ENCODE results near the gene KIAA1210.

Gene KIAA1210

DNA sequence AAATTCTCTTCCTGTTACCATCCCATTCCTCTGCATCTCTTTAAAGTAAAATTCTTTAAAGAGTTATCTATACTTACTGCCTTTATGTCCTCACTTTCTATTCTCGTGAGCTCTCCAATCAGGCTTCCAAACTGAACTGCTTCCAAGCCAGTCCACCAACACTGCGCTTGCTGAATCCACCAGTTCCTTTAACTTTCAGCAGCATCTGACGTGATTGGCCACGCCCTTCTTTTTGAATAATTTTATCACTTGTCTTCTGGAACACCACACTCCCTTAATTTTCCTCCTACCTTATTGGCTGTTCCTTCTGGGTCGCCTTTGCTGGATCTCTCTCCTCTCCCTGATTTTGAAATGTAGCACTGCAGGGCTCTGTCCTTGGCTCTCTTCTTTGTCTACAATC is at the start of gene KIAA1210:
Gene KIAA1210, minus strand, starts transcription at position 163 of the 400 bp plus-strand sequence. CDS start 4,170 bp downstream, outside the sequence.
- no peak for DNase-seq (ENCODE audit: low read depth in 2 of 2)

DNA sequence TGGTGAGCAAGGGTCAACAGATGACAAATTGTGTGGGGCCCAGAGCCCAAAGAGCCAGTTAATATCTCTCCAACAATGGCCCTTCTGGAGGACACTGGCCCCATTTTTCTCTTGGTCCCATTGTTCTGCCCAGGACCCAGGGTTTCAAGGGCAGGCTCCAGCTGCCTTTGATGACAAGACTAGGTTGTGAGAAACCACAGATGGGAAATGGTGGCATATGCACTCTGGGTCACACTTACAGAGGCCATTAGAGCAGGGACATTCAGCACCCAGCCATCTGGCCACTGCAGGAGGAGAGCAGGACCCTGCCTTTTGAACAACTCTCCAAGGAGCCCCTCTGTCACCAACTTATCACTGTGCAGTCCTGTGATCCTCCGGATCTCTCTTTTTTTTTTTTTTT is 49.7 kb upstream of the KIAA1210 start:
- DNase-seq (ENCODE audit: low read depth in 2 of 2), result no peak

DNA sequence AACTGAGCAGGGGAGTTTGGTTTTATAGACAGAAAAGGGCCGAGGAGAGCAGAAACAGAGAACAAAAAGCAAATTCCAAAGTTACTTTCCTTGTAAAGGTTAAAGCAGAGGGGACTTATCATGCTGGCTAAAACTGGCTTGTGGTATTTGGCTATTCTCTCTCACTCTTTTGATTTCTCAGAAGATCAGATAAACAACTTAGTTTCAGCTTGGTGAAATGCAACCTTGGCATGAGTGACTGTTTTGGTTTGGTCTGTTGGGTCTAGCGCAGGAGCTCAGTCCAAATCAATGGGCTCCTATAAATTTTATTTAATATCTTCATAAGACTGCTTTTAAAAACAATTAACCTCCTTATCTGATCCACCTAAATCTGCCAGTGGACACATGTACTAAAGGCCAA is 47.3 kb upstream of the KIAA1210 start:
- DNase-seq (ENCODE audit: low read depth in 2 of 2), result no peak

DNA sequence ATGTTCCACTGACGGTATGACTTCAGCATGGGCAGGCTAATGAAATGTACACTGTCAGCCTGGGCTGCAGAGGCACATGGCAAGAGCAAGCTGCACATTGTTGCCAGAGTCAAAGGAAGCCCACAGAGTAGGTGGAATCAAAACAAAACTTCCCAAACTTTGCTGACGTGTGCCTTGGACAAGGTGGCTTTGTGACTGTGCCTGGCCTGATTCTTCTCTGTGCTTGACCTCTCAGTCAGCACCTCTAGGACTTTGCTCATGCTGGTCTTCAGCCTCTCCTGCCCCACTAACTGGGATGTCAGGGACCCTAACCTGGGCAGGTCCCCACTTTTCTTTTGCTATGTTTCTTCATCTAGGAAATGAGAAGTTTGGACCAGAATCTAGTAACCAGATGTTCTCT is 40.5 kb upstream of the KIAA1210 start:
- DNase-seq (ENCODE audit: low read depth in 2 of 2), result no peak

DNA sequence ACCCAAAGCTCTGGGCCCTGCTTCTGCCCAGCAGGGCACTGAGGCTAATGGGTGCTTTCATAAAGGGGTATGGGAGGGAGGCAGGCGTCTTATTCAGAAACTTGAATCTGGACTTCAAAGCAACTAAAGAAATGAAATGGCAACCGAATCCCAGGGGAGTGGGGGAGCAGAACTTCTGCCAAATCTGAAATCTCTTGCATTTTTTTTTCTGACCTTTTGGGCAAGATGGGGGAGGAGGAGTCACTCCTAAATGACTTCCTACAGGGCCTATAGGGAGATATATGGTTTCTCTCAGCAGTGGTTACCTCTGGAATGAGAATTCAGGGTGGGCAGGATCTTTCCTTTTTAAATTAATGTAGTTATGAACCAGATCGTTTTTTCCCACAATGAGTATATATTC is 30.6 kb upstream of the KIAA1210 start:
- no peak for DNase-seq (ENCODE audit: low read depth in 2 of 2)

DNA sequence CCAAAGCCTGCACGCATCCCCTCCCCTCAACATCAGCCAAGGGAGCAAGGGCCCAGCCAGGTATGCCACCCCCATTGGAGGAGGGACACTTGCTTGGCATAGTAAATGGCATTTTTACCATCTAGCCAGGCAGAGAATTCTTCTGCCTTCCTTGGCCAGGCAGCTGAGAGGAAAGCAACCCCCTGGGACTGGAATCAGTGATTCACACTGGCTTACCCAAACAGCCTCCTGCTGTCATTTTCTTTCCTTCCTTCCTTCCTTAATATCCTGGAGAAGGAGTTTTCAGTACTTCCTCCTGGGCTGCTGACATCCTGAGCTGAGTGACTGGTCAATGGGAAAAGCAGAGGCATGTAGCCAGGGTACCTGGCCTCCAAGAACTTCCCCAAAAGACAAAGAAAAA is 28.6 kb upstream of the KIAA1210 start:
- DNase-seq (ENCODE audit: low read depth in 2 of 2), result no peak

DNA sequence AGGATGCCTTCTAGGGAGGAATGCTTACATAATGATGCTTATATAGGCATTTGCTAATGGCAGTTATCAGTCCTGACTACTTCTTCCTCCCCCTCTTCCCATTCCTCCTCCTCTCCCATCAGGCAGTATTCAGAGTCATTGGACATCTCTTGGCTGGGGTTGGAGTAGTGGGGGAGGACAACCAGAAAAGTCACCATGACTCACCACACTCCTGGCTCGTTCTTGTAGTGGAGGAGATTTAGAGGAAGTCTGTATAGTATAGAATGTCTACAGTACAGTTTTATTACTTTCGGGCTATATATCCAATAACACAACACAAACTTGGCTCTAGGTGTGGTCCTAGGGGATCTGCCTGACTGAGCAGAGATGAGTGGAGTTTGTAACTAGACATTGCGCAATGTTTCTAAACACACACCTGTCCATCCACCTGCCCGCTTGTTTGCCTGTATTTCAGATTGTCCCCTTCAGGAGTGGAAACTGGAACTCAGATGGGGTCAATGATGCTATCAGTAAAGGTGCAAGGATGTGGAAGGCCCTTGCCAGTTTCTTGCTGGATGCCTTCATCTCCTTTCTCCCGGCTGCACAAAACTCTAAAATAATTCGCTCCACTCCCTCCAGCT is 27.9 kb upstream of the KIAA1210 start:
- DNase-seq (ENCODE audit: low read depth in 2 of 2), result peak; percentile 56 to 61

DNA sequence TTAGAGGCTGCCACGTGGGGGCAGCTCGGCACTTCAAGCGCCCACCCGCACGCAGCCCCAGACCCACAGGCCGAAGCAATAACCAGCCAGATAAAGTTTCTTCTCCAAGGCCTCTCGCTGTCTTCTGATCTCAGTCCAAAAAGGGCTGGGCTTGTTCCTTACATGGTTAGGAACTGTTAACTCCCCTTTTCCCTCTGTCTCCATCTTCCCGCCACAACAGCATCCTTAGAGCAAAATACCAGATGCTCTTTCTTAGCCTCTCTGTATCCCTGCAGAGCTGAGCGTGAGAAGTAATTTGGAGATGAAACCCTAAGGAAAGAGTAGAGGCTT is 23.4 kb upstream of the KIAA1210 start:
- no peak for DNase-seq (ENCODE audit: low read depth in 2 of 2)

DNA sequence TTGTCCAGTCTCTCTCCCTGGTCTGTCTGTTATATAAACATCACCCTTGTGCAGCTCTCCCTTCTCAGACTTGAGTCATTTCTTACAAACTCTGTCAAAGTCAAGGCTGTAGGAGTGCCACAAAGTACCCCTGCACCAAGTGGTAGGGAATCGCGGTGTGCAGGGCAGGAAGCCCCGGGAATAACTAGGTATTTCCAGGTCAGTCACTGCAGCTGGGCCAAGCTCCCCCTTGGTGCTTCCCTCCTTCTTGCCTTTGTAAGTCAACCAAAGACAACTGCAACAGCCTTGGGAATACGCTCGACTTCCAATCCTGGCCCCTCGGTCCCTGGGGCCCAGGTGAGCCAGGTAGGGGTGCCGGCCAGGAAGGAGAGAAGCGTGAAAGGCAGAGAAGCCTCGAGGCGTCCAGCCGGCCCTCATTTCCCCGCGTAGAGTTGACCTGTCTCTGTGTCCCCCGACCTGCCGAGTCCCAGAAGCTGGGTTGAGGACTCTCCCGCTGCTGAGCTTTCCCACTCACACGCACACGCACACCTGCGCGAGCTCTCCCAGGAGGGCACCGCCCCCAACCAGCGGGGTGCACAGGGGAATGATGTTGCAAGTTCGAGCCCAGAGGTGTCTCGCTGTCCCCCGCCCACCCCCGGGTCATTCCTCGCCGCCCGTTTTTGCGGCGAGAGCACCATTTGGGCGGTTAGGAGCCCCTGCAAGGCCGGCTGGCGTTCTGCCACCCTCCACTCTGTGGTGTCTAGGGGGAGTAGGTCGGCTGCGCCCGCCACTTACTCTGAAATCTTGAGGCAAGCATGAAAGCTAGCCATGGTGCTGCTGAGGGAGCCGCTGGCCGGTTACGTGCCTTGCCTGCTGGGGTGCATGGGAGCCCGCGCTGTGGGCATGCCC is 22.8 kb upstream of the KIAA1210 start:
- no peak for DNase-seq (ENCODE audit: low read depth in 2 of 2)

DNA sequence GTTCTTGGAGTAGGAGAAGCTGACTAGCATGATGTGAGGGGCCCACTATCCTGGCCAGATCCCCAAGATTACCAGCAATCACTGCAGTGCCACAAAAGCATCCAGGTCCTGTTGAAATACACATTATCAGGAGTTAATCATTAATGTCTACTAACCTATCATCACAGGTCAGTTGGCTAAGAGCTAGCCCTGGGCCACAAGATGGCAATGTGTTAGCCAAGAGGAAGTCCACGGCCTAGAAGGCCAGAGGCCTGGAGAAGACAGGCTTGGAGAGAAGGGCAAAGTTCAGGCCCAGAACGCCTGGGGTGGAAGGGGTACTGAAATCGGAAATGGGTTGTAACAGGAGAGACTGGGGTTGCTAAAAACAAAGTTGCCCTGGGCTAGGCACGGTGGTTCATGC is 19.9 kb upstream of the KIAA1210 start:
- no peak for DNase-seq (ENCODE audit: low read depth in 2 of 2)

DNA sequence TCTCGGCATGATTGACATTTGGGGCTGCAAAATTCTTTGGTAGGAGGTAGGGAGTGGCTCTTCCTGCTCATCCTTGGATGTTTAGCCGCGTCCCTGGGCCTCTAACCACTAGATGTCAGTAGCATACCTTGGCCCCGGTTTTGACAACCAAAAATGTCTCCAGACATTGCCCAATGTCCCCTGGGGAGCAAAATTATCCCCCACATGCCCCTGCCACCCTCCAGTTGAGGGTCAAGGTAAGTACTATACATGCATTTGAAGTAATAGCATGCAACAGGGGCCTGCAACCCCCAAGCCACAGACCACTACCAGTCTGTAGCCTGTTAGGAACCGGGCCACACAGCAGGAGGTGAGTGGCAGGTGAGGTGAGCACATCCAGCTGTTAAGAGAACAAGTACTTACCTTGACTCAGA is 17.6 kb upstream of the KIAA1210 start:
- DNase-seq (ENCODE audit: low read depth in 2 of 2), result no peak

DNA sequence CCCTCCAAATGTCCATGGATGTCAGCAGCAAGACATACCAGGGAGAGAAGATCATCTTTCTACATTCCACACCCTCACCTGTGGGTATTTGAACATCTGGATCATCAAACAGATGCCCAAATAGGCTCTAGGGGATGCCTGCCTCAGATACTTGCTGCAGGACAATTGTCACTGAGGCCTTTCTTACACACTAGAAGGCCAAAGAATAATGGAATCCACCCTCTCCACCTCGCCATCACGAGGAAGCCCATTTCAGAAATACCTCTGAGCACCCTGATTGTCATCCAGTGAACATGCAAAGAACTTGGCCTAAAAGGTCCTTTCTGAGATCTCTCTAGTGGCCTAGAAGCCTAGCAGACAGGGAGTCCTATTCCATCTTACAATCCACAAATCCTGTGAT is 6.9 kb upstream of the KIAA1210 start:
- DNase-seq (ENCODE audit: low read depth in 2 of 2), result no peak

DNA sequence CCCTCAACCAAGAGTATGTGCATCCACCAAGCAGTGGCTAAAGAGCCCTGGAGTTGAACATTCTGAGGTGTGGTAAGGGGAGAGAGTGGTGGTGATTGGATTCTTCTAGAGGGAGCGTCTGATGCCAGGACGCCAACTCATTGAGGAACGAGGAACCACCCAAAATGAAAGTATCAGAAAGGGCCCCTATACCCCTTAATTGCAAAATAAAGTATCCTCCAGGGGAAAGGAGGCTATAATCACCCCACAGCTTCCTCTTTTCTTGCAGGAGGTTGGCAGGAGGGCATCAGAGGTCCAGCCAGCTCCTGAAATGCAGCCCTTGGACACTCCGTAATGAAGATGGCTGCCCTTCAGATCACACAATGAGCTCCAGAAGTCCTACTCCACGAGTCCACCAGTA is 5.3 kb upstream of the KIAA1210 start:
- DNase-seq (ENCODE audit: low read depth in 2 of 2), result no peak

DNA sequence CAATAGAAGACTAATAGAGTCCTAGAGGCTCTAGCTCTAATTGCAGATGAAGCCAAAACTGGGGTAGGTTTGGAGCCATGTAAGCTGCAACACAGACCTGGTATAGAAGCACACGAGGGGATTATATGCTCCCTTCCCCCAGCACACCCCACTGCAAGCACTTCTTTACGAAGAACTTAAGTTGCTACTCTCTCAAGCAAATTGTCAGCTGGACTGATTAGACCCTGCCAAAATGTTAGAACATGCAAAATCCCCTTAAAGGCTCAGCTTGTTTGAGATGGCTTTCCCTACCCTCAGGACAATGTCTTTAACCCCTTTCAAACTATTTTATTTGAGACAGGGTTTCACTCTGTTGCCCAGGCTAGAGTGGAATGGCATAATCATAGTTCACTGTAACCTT is 4.7 kb upstream of the KIAA1210 start:
- DNase-seq (ENCODE audit: low read depth in 2 of 2), result no peak

DNA sequence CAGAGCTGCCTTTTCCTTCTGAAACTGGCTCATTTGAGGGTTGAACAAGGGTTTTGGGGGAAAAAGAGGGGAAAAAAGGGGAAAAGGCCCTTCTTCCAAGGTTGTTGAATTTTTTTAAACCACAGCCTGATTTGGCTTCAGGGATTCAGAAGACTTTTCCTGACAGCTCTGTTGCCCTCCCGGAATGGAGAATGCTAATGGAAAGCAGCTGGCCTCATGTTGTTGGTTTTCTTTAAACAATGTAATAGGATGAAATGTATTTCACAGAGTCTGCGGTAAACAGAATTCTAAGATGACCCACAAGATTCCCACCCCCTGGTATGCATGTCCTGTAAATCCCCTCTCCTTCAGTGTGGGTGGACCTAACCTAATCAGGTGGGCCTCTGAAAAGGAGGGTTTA is 3.3 kb upstream of the KIAA1210 start:
- DNase-seq (ENCODE audit: low read depth in 2 of 2), result peak; percentile 34 to 36

DNA sequence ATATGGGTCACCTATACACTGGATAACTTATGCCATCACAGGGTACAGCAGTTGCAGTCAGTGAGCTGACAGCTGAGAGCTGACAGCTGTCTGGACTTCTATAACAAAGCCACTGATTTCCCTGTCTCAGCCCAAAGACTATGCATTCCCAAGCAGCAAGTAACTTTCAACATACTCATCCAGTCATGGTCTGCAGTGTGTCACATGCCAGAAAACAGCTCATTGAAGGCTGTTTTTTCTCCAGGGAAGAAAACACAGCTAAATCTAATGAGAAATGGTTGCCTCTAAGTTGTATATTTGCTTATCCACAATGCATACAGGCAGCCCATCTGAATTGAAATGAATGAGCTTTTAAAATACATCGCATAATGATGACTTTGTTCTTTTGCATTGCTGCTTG is 6.3 kb downstream of the KIAA1210 start:
- DNase-seq (ENCODE audit: low read depth in 2 of 2), result no peak

DNA sequence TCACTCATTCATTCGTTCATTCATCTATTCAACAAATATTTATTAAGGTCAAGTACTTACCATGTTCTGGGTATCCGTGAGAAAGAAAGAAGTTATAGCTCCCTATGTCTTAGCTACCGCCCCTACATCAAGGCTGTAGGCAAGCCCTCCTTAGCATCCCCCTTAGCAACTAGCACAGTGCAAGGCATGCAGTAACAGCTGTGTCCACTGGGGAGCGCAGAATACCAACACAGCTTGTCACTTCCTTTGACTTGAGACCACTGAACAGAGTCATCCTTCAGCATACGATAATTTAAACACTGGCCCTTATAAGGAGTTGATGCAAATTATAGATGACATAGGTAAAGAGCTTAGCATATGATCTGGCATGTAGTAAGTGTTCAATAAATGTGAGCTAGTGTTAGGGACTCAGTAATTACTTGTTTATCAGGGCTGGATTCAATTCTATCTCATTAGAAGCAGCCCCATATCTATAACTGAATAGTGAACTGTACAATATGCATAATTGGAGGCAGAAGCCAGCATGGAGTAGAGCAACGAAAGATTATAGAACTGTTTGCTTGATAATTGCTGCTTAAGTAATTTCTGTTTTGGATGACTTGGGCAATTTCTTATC is 8.7 kb downstream of the KIAA1210 start:
- DNase-seq (ENCODE audit: low read depth in 2 of 2), result no peak

DNA sequence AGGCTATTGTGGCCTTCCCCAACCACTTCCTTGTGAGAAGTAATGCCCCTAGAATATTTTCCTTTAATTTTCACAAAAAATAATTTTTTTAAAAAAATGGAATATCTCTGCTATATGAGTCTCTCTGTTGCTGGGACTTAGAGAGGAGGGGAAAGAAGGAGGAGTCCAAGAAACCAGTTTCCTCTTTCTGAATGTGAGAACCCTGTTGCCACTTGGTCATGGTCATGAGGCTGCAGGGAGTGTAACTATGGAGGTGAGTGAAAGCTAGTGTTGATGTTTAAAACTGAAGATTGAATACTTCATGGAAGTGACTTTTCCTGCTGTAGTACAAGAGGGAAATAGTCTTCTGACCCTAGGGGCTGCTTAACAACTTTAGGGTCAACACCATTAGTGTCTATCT is 20.4 kb downstream of the KIAA1210 start:
- DNase-seq (ENCODE audit: low read depth in 2 of 2), result no peak

DNA sequence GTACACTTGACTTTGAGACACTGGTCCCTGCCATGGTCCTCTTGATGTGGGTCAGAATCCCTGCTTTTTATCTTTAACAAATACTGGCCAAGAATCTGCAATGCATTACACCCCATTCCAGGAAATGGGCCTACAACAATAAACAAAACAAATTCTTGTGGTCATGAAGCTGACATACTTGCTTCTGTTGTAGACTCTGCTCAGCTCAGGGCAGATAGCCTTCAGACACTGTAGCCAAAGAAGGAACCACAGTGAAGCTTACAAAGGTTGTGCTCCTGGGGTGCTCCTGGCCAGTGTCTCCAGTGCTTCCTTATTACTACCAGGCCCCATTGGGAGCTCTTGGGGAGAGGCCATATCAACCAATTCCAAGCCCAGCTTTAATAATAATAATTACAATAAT is 21.8 kb downstream of the KIAA1210 start:
- no peak for DNase-seq (ENCODE audit: low read depth in 2 of 2)

DNA sequence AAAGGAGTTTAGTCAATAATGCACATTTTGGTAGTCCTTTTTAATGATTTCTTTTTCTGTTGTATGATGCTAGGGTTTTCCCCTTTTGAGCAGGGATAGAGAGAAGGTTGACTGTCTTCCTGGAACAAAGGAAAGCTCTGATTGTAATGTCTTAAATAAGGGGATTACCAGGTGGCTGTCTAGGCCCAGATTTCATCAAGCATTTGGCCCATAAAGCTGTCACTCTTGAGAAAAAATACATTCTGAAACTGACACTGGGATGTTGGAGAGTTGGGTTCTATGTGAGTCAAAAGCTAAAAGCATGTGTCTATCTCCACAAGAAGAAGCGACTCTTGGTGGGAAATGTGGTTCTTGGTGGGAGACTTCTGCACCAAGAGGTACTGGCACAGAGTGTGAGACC is 26.4 kb downstream of the KIAA1210 start:
- DNase-seq (ENCODE audit: low read depth in 2 of 2), result no peak

DNA sequence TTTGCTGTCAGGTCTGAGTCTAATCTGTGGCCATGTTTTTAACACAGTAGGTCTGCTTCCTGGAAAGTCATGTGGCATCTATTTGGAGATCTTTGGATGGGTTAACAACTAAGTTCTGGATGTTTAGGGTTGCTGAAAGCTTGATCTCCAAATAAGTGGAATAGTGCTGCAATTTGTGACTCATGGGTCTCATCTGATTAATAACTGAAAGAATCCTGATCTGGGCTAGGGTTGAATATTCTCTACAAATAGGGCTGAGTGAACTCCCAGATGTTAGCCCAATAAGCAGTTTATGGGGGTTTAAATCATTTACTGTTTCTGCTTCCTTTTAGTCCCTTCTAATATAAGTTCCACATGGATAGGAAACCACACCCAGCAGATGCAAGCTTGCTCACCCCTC is 31.7 kb downstream of the KIAA1210 start:
- no peak for DNase-seq (ENCODE audit: low read depth in 2 of 2)

DNA sequence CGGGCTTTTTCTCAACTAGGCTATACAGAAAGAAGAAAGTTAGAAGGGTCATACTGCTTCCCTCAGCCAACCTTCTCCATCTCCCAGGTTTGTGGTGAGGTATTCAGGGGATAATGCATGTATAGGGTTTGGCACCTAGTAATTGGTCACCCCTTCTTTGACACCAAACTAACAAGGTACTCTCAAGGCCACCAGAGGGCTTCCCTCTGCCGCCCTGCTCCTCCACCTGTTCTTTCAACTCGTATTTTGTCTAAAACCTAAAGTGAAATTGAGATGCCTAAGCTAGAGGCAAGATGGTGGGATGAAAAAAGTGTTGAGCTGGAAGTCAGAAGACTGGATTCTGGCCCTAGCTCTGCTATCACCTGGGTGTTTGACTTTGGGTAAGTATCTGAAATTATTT is 32.8 kb downstream of the KIAA1210 start:
- no peak for DNase-seq (ENCODE audit: low read depth in 2 of 2)
